HepG2 (cell line): ENCODE results near the gene MAP3K4. TPM values are rescaled to one million over a fixed set of nuclear protein-coding genes. Genes with fewer than 3 reads are reported as not detected.

Source experiments
- ATAC-seq: fragments of 200-7000 bp; cut with Tn5 transposase; 3 replicates; pipeline ENCODE4 v1.9.1; 2020; ENCODE audit warnings: mild to moderate bottlenecking, moderate library complexity
- BruUV-seq: library from RNA; stranded (reverse); fragments of 400-500 nt; replicated peaks from 2 replicates; lab custom pipeline; 2021; lab: Mats Ljungman, UMichigan
- CTCF ChIA-PET: fragments of 300-600 bp; formaldehyde crosslinking; extraction: SDS; loops from one replicate; lab custom pipeline; 2021; ENCODE audit warnings: low total read pairs, inconsistent platforms, low intra/inter-chr PET ratio; lab: Yijun Ruan, JAX
- POLR2A ChIA-PET: fragments of 350-600 bp; sonication (Branson Sonifier 250); formaldehyde crosslinking; loops from one replicate; lab custom pipeline; 2020; ENCODE audit warnings: antibody characterized with exemption, inconsistent platforms; lab: Yijun Ruan, JAX
- DNase-seq: peaks from one replicate; pipeline ENCODE4 v3.0.0-alpha.2; 2015; ENCODE audit warnings: low spot score
- FAIRE-seq: peaks from 3 replicates; lab custom pipeline; 2011; peaks lifted over from hg19 to GRCh38; lab: Jason Lieb, UNC
- H2AFZ ChIP-seq: one replicate; pipeline ENCODE4 v1.6.1; 2011; ENCODE audit warnings: low read length, inconsistent platforms
- H3K27ac ChIP-seq: fragments of 300-600 bp; 3 replicates; pipeline ENCODE4 v1.8.0; 2011; ENCODE audit warnings: mixed run types, mild to moderate bottlenecking, mixed read lengths, low read length, inconsistent platforms; ENCODE audit not compliant: insufficient read depth; ENCODE audit errors: extremely low read length
- H3K27me3 ChIP-seq, 2 experiments: fragments of 200-600 bp in 1 of 2; 2 replicates in 1 of 2; 3 replicates in 1 of 2; pipeline versions ENCODE4 v1.6.0 to v1.8.0; 2011; ENCODE audit warnings: low read length in 2 of 2, mild to moderate bottlenecking in 2 of 2, moderate library complexity in 2 of 2, inconsistent platforms in 1 of 2; ENCODE audit not compliant: insufficient read depth in 2 of 2, control insufficient read depth in 1 of 2
- H3K36me3 ChIP-seq, 2 experiments: fragments of 200-600 bp in 1 of 2; replicated peaks in 1 of 2; 2 replicates in 1 of 2; 3 replicates in 1 of 2; pipeline versions ENCODE4 v1.5.1 to v1.8.0; 2011; ENCODE audit warnings: low read length in 2 of 2, inconsistent platforms in 1 of 2; ENCODE audit not compliant: insufficient read depth in 2 of 2, control insufficient read depth in 1 of 2
- H3K4me1 ChIP-seq: 2 replicates; pipeline ENCODE4 v1.5.1; 2012; ENCODE audit warnings: low read length, inconsistent platforms; ENCODE audit not compliant: insufficient read depth
- H3K4me2 ChIP-seq: 2 replicates; pipeline ENCODE4 v1.6.0; 2011; ENCODE audit warnings: low read depth, low read length, inconsistent platforms
- H3K4me3 ChIP-seq, 3 experiments: fragments of 200-600 bp in 1 of 3; sonication (generic), shearing (Covaris generic) in 1 of 3; replicated peaks in 1 of 3; 2 replicates each; pipeline ENCODE4 v1.5.1; 2011 to 2016; ENCODE audit warnings: low read length in 3 of 3, inconsistent platforms in 2 of 3, low read depth in 2 of 3, mild to moderate bottlenecking in 2 of 3, control low read depth in 1 of 3, mixed read lengths in 1 of 3; ENCODE audit not compliant: insufficient read depth in 1 of 3
- H3K79me2 ChIP-seq: one replicate; pipeline ENCODE4 v1.6.1; 2011; ENCODE audit warnings: low read length, inconsistent platforms; ENCODE audit not compliant: insufficient read depth
- H3K9ac ChIP-seq: 2 replicates; pipeline ENCODE4 v1.6.0; 2011; ENCODE audit warnings: mild to moderate bottlenecking, low read depth, low read length, inconsistent platforms; ENCODE audit not compliant: insufficient read depth
- H3K9me3 ChIP-seq: 2 replicates; pipeline ENCODE4 v1.5.1; 2012; ENCODE audit warnings: mild to moderate bottlenecking, low read length
- H4K20me1 ChIP-seq: 2 replicates; pipeline ENCODE4 v1.6.0; 2011; ENCODE audit warnings: inconsistent platforms, mild to moderate bottlenecking, low read length, moderate library complexity; ENCODE audit not compliant: insufficient read depth
- ATAD3A ChIP-seq: sonication (generic); formaldehyde crosslinking; IDR thresholded peaks from 2 replicates; pipeline ENCODE4 v1.4.0; 2020; ENCODE audit warnings: missing genetic modification reagents
- BHLHE40 ChIP-seq: IDR thresholded peaks from 2 replicates; pipeline ENCODE4 v1.6.1; 2011; ENCODE audit warnings: low read length, improper control_type of control experiment
- IKZF4 ChIP-seq: sonication (generic); formaldehyde crosslinking; IDR thresholded peaks from 2 replicates; pipeline ENCODE4 v1.5.1; 2020; ENCODE audit warnings: borderline replicate concordance, mild to moderate bottlenecking, low read depth, missing genetic modification reagents; ENCODE audit errors: not compliant biosample characterization
- SKI ChIP-seq: fragments of 450-650 bp; IDR thresholded peaks from one replicate; pipeline ENCODE4 v1.6.1; 2018; ENCODE audit warnings: mild to moderate bottlenecking; ENCODE audit not compliant: partially characterized antibody
- TAF1 ChIP-seq: sonication (generic); formaldehyde crosslinking; IDR thresholded peaks from 2 replicates; pipeline ENCODE4 v1.4.0; 2020; ENCODE audit warnings: missing genetic modification reagents
- ZBTB20 ChIP-seq: sonication (generic); formaldehyde crosslinking; IDR thresholded peaks from 2 replicates; pipeline ENCODE4 v1.8.1; 2023; ENCODE audit warnings: missing genetic modification reagents, low read depth, mild to moderate bottlenecking, borderline replicate concordance
- ZNF343 ChIP-seq: sonication (generic); formaldehyde crosslinking; IDR thresholded peaks from 2 replicates; pipeline ENCODE4 v1.4.0; 2020; ENCODE audit warnings: mild to moderate bottlenecking, missing genetic modification reagents
- ZSCAN12 ChIP-seq: sonication (generic); formaldehyde crosslinking; IDR thresholded peaks from 2 replicates; pipeline ENCODE4 v1.9.0; 2021; ENCODE audit warnings: mild to moderate bottlenecking, missing genetic modification reagents
- WGBS: methylation state at CpG from one replicate; pipeline ENCODE4 v1.1.6; 2017; ENCODE audit warnings: low lambda C conversion rate; 5-methylcytosine and 5-hydroxymethylcytosine counted together
- in situ Hi-C: cut with HindIII; loops from 2 replicates; pipeline ENCODE4 v1.10.0; 2017; ENCODE audit warnings: low pct_unique_long_range_greater_than_20kb; ENCODE audit not compliant: extremely low pct_ligation_motif_present
- intact Hi-C: fragments of 100-400 bp; cut with micrococcal nuclease; formaldehyde crosslinking; loops from one replicate; pipeline ENCODE4 v1.10.0; 2022; ENCODE audit not compliant: unreplicated experiment
- polyA plus RNA-seq, 8 experiments: library from polyadenylated mRNA; depleted of rRNA in 3 of 8; stranded (reverse) in 7 of 8; unstranded in 1 of 8; fragments of >200 nt; fragmentation: Illumina TruSeq in 4 of 8; extraction: Trizol in 4 of 8; gene quantifications; 2 replicates each; pipeline versions ENCODE4 v1.2.1 to v1.2.3, GENCODE V29; 2011 to 2016; ENCODE audit warnings: low read depth in 4 of 8, missing spikeins in 1 of 8, mixed read lengths in 1 of 8; ENCODE audit not compliant: insufficient read depth in 1 of 8
- total RNA-seq, 5 experiments: library from RNA; depleted of rRNA; stranded (reverse); fragments of >200 nt; fragmentation: Illumina TruSeq; extraction: Trizol; gene quantifications; 2 replicates each; pipeline ENCODE4 v1.2.3, GENCODE V29; 2016; ENCODE audit warnings: low read depth in 1 of 5

The MAP3K4 gene
- total and polyA plus RNA-seq, 2 of the 13 experiments (the other 11 are each of a cell fraction or from before 2014, with no cell fraction given) = 12.9 to 33.6 TPM

DNA sequence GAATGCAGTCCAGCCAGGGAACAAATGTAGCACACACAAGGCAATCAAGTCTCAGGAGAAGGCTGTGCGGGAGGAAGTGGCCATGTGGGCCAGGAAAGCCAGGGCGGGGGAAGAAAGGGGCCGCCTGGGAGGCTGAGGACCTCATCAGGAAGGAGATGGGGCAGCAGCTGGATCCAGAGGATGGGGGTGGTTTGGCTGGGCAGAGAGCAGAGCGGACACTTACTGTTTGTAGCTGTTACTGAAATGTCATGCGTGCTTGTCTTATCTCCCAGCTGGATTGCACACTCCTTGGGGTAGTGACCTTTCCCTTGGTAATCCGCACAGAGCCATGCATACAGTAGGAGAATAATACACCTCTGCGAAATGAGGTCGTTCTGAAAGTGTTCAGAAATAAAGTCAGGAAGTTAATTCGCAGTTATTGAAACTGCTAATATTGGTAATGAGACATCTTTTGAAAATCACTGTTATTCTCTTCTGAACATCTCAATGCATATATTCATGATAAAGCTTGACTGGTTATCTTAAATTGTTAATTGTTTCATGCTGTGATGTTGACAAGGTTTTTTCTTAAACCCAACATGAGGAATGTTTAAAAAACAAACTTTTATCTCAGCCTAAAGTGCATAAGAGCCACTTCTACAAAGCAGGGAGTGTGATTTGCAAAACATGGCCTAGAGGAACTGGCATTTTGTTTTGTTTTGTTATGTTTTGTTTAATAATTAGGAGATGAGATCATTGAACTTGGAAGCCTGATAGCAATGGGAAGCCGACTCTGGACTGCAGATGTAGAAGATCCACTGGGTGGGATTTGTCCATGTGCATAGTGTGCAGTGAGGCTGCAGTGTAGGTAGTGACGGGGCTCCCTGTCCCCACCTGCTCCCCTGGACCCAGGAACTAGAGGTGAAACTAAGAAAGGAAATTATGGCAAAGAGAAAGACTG lies 18.0 kb upstream of the MAP3K4 start (continued):
- no peak for TF ChIP-seq ZSCAN12
- TF ChIP-seq TAF1 (CRISPR knock-in tag) = no peak
- TF ChIP-seq ZBTB20 (CRISPR knock-in tag) = no peak
- no peak for TF ChIP-seq IKZF4 (CRISPR knock-in tag)
- TF ChIP-seq ZNF343 (CRISPR knock-in tag) = no peak
- no peak for TF ChIP-seq SKI

DNA sequence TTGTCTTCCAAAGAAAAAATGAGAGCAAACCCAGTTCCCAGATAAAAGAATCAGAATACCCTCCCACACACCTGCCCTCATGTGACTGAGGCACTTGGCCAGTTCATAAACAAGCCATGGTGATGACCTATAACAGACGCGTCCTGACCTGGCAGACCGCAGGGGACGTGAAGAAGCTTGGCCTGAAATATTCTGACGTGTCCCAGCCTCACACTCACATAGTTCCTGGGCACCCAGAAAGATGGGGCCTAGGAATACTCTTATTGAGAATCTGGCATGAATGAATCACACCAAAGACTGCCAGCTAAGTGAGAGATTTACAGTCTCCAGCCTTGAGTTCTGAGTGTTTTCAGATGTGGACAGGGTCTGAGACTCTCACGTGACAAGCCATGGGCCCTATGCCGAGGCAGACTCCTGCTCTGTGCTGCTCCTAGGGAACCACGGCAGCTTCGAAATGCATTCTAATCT lies 17.2 kb upstream of the MAP3K4 start:
- Histone ChIP-seq H3K4me2 (peak overlapping the region; percentile 34; the same call in 1 of the 2 replicates), H3K27me3 (peaks cover 0 to 8% of the 10 kb centered on the region in 2 experiments; a peak in 4 of 5 replicates), H3K36me3 (no peaks in the 10 kb centered on the region), H2AFZ (no peak overlapping the region), H3K4me3 (no peak overlapping the region), H3K9me3 (no peaks in the 10 kb centered on the region), H3K9ac (no peak overlapping the region), H3K27ac (no peak overlapping the region)
- FAIRE-seq (no peak), DNase-seq (no peak)
- intact Hi-C loops = no loop called here
- CTCF ChIA-PET = no interaction called here
- no TSS peak for BruUV-seq
- WGBS = 39% methylated on average over 8 of the region's 9 CpGs
- TF ChIP-seq ATAD3A (CRISPR knock-in tag) (no peak), BHLHE40 (peak; percentile 15; the same call in 1 of the 2 replicates)
- TF ChIP-seq, all 625 proteins: peak for 1
- H3K4me1 ChIP-seq = no peaks in the 10 kb centered on the region
- in situ Hi-C loops = no loop called here
- H4K20me1 ChIP-seq = no peaks in the 10 kb centered on the region
- peak; percentile 60; the same call in 2 of the 3 replicates for ATAC-seq
- POLR2A ChIA-PET = no interaction called here
- no peaks in the 10 kb centered on the region for H3K79me2 ChIP-seq
